Measurements from ENCODE around the gene MFSD6. TPM values are rescaled to one million over a fixed set of nuclear protein-coding genes. Genes with fewer than 3 reads are reported as not detected.

MFSD6 gene
- total RNA-seq, 1 donor from 2014 or later: 0.37 TPM

- no peak for TF ChIP-seq CTCF (IDR thresholded peaks at IDR 0.05)
- no peak for TF ChIP-seq EZH2phosphoT487 (IDR thresholded peaks at IDR 0.05)
- TF ChIP-seq EZH2 (IDR thresholded peaks at IDR 0.05): no peak
- no peak overlapping the region for H3K4me2 ChIP-seq
- H3K27me3 Mint-ChIP-seq (ENCODE audit: insufficient read depth, low read depth): peaks cover 16% of the 10 kb centered on the region
- H3K9ac ChIP-seq: no peak overlapping the region
- H3K27ac ChIP-seq: no peak overlapping the region
- no peak overlapping the region for H3K4me3 ChIP-seq
- no peaks in the 10 kb centered on the region for H3F3A ChIP-seq (ENCODE audit: low read depth)
- H3K9me3 Mint-ChIP-seq: no peaks in the 10 kb centered on the region
- no peak overlapping the region for H3K27ac Mint-ChIP-seq
- H3K27me3 ChIP-seq: peaks cover 27% of the 10 kb centered on the region
- no peaks in the 10 kb centered on the region for H3K36me3 Mint-ChIP-seq
- no peak overlapping the region for H3K4me3 Mint-ChIP-seq
- DNase-seq (ENCODE audit: low spot score): no peak
- no peaks in the 10 kb centered on the region for H3K79me2 ChIP-seq (ENCODE audit: low read depth)
- H3K4me1 ChIP-seq: peaks cover 4% of the 10 kb centered on the region
- no peaks in the 10 kb centered on the region for H3K9me3 ChIP-seq (ENCODE audit: low read depth)
- H3K36me3 ChIP-seq: no peaks in the 10 kb centered on the region
- H4K20me1 ChIP-seq (ENCODE audit: low read depth): no peaks in the 10 kb centered on the region
- H2AFZ ChIP-seq (replicated peaks): no peak overlapping the region
- H3K4me1 Mint-ChIP-seq: peaks cover 3% of the 10 kb centered on the region
Measured at GRCh38 chr2:190412966-190413365, 4.8 kb downstream of the MFSD6 start.

- H3K36me3 Mint-ChIP-seq: no peaks in the 10 kb centered on the region
- H3K4me1 Mint-ChIP-seq: peaks cover 3% of the 10 kb centered on the region
- Histone ChIP-seq H3K4me2 (no peak overlapping the region), H3K27ac (no peak overlapping the region), H2AFZ (replicated peaks) (peak overlapping the region; percentile 45), H3K4me1 (peaks cover 4% of the 10 kb centered on the region), H3K79me2 (ENCODE audit: low read depth) (no peaks in the 10 kb centered on the region), H3K9ac (no peak overlapping the region), H3F3A (ENCODE audit: low read depth) (no peaks in the 10 kb centered on the region), H3K36me3 (no peaks in the 10 kb centered on the region), H3K9me3 (ENCODE audit: low read depth) (no peaks in the 10 kb centered on the region), H3K27me3 (peaks cover 22% of the 10 kb centered on the region), H3K4me3 (no peak overlapping the region), H4K20me1 (ENCODE audit: low read depth) (no peaks in the 10 kb centered on the region)
- H3K9me3 Mint-ChIP-seq: no peaks in the 10 kb centered on the region
- no peak overlapping the region for H3K27ac Mint-ChIP-seq
- peaks cover 16% of the 10 kb centered on the region for H3K27me3 Mint-ChIP-seq (ENCODE audit: insufficient read depth, low read depth)
- TF ChIP-seq EZH2 (IDR thresholded peaks at IDR 0.05) (no peak), EZH2phosphoT487 (IDR thresholded peaks at IDR 0.05) (no peak), CTCF (IDR thresholded peaks at IDR 0.05) (no peak)
- H3K4me3 Mint-ChIP-seq: no peak overlapping the region
- DNase-seq (ENCODE audit: low spot score): no peak
Measured at GRCh38 chr2:190413421-190413820, 5.3 kb downstream of the MFSD6 start.

GRCh38 chr2:190415251-190415650, 7.1 kb downstream of the MFSD6 start:
- Mint-ChIP-seq H3K4me3 (no peak overlapping the region), H3K27ac (no peak overlapping the region), H3K27me3 (ENCODE audit: insufficient read depth, low read depth) (peaks cover 6% of the 10 kb centered on the region), H3K9me3 (no peaks in the 10 kb centered on the region), H3K4me1 (no peaks in the 10 kb centered on the region), H3K36me3 (no peaks in the 10 kb centered on the region)
- Histone ChIP-seq H3K79me2 (ENCODE audit: low read depth) (no peaks in the 10 kb centered on the region), H3F3A (ENCODE audit: low read depth) (no peaks in the 10 kb centered on the region), H2AFZ (replicated peaks) (no peak overlapping the region), H3K9me3 (ENCODE audit: low read depth) (no peaks in the 10 kb centered on the region), H3K4me1 (no peaks in the 10 kb centered on the region), H3K36me3 (no peaks in the 10 kb centered on the region), H3K9ac (no peak overlapping the region), H4K20me1 (ENCODE audit: low read depth) (no peaks in the 10 kb centered on the region), H3K27ac (no peak overlapping the region), H3K27me3 (peaks cover 4% of the 10 kb centered on the region), H3K4me3 (no peak overlapping the region), H3K4me2 (no peak overlapping the region)
- no peak for DNase-seq (ENCODE audit: low spot score)
- no peak for TF ChIP-seq EZH2phosphoT487 (IDR thresholded peaks at IDR 0.05)
- no peak for TF ChIP-seq CTCF (IDR thresholded peaks at IDR 0.05)
- no peak for TF ChIP-seq EZH2 (IDR thresholded peaks at IDR 0.05)
